SK-N-SH treated with all-trans-retinoic acid at 6 μM for 48 hours (cell line): ENCODE measurements around the gene DONSON.

ENCODE experiments used
- ATAC-seq: fragments of 200-7000 bp; cut with Tn5 transposase; 3 replicates; pipeline ENCODE4 v1.9.1; 2020; ENCODE audit warnings: mild to moderate bottlenecking, moderate library complexity
- ARNTL ChIP-seq: fragments of 450-650 bp; formaldehyde crosslinking; IDR thresholded peaks from 2 replicates; pipeline ENCODE4 v1.5.0; 2020; ENCODE audit warnings: low read depth, mild to moderate bottlenecking, moderate library complexity, borderline replicate concordance
- BACH2 ChIP-seq: fragments of 250-450 bp; sonication (Bioruptor Pico); IDR thresholded peaks from 2 replicates; pipeline ENCODE4 v1.9.0; 2021; ENCODE audit warnings: mild to moderate bottlenecking, borderline replicate concordance
- CREB5 ChIP-seq: fragments of 250-450 bp; sonication (Bioruptor Pico); IDR thresholded peaks from 2 replicates; pipeline ENCODE4 v1.5.1; 2020; ENCODE audit warnings: low read depth, mild to moderate bottlenecking, moderate library complexity
- ESRRG ChIP-seq: fragments of 250-450 bp; sonication (Bioruptor Pico); IDR thresholded peaks from 2 replicates; pipeline ENCODE4 v1.6.1; 2021; ENCODE audit warnings: mild to moderate bottlenecking
- GLIS3 ChIP-seq: fragments of 250-450 bp; sonication (Bioruptor Pico); IDR thresholded peaks from 2 replicates; pipeline ENCODE4 v1.5.0; 2020; ENCODE audit warnings: mild to moderate bottlenecking, moderate library complexity
- OSR1 ChIP-seq: fragments of 250-450 bp; sonication (Bioruptor Pico); IDR thresholded peaks from 2 replicates; pipeline ENCODE4 v1.8.0; 2022; ENCODE audit warnings: moderate library complexity, mild to moderate bottlenecking, inconsistent platforms
- PPARA ChIP-seq: fragments of 250-450 bp; sonication (Bioruptor Pico); IDR thresholded peaks from 2 replicates; pipeline ENCODE4 v1.5.0; 2020; ENCODE audit warnings: mild to moderate bottlenecking, borderline replicate concordance
- RARB ChIP-seq: fragments of 250-450 bp; sonication (Bioruptor Pico); IDR thresholded peaks from 2 replicates; pipeline ENCODE4 v1.8.0; 2021; ENCODE audit warnings: mild to moderate bottlenecking, moderate library complexity
- TOX ChIP-seq: fragments of 250-450 bp; sonication (Bioruptor Pico); IDR thresholded peaks from 2 replicates; pipeline ENCODE4 v1.8.0; 2021; ENCODE audit warnings: mild to moderate bottlenecking, moderate library complexity, borderline replicate concordance
- ZC3H10 ChIP-seq: fragments of 250-450 bp; sonication (Bioruptor Pico); IDR thresholded peaks from 2 replicates; pipeline ENCODE4 v1.5.1; 2021; ENCODE audit warnings: mild to moderate bottlenecking, moderate library complexity
- ZFP3 ChIP-seq: fragments of 250-450 bp; sonication (Bioruptor Pico); IDR thresholded peaks from 2 replicates; pipeline ENCODE4 v1.5.0; 2020; ENCODE audit warnings: mild to moderate bottlenecking, moderate library complexity
- ZFP30 ChIP-seq: fragments of 450-650 bp; formaldehyde crosslinking; IDR thresholded peaks from 2 replicates; pipeline ENCODE4 v1.5.0; 2022; ENCODE audit warnings: mild to moderate bottlenecking, moderate library complexity
- ZNF565 ChIP-seq: fragments of 450-650 bp; formaldehyde crosslinking; conservative IDR thresholded peaks from 2 replicates; pipeline ENCODE4 v1.5.0; 2020; ENCODE audit warnings: low read depth, mild to moderate bottlenecking, moderate library complexity
- ZNF70 ChIP-seq: fragments of 450-650 bp; formaldehyde crosslinking; IDR thresholded peaks from 2 replicates; pipeline ENCODE4 v1.5.0; 2020; ENCODE audit warnings: mild to moderate bottlenecking, moderate library complexity
- ZNF8 ChIP-seq: fragments of 450-650 bp; formaldehyde crosslinking; IDR thresholded peaks from 2 replicates; pipeline ENCODE4 v1.5.0; 2020; ENCODE audit warnings: mild to moderate bottlenecking, moderate library complexity

The DONSON gene

GRCh38 chr21:33541105-33541711 is 47.3 kb downstream of the DONSON start:
- ATAC-seq, result no peak

GRCh38 chr21:33540711-33541104 is 47.8 kb downstream of the DONSON start:
- TF ChIP-seq ESRRG (CRISPR knock-in tag) (no peak), ZFP3 (no peak)
- ATAC-seq, result no peak

More at GRCh38 chr21:33541105-33541711, 47.3 kb downstream of the DONSON start:
- no peak for TF ChIP-seq ZNF565 (CRISPR knock-in tag)
- no peak for TF ChIP-seq CREB5 (CRISPR knock-in tag)
- TF ChIP-seq ZNF8, result no peak
- no peak for TF ChIP-seq ZNF70 (CRISPR knock-in tag)
- TF ChIP-seq OSR1 (CRISPR knock-in tag), result no peak
- no peak for TF ChIP-seq ZC3H10 (CRISPR knock-in tag)

DNA sequence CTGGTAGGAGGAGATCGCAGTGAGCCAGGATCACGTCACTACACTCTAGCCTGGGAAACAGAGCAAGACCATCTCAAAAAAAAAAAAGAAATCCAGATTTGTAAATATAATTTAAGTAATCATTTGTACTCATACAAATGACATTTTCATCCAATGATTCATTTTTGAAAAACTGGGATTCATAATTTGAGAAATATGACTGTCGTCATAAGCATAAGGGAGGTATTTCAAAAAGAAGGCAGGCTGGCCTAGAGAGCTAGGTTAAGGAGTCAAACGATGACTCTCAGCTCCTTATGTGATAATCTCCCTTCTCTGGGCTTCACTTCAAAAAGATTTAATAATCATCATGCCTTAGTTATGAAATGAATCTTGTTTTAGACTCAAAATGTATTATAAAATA is 48.9 kb downstream of the DONSON start:
- no peak for ATAC-seq
- no peak for TF ChIP-seq PPARA (CRISPR knock-in tag)

- ATAC-seq, result no peak
- TF ChIP-seq ZNF8 (no peak), ZFP30 (CRISPR knock-in tag) (no peak), ARNTL (CRISPR knock-in tag) (no peak), CREB5 (CRISPR knock-in tag) (no peak), TOX (CRISPR knock-in tag) (no peak), OSR1 (CRISPR knock-in tag) (no peak), ZFP3 (no peak), RARB (no peak), BACH2 (no peak)
- TF ChIP-seq, all 23 proteins: peak for 0
These were observed 51.3 kb downstream of the DONSON start for GRCh38 chr21:33537212-33537611.

DNA sequence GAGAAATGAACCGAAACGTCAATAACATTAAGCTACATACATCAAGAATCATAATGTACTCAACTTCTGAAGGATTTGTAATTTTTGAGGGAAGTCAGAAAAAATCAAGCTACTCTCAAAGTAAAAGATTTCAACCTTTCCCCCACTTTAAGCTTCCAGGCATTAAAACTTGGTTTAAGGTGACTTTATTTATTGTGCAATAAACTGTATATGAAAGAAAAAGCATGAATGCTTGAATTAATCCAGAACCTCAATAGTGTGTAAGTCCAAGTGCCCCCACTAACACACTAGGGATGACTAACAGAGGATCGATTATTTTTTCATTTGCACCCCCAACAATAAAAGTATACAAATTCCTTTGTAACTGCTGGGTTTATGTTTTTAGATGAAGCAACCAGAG is 57.5 kb downstream of the DONSON start:
- no peak for TF ChIP-seq GLIS3 (CRISPR knock-in tag)
- no peak for TF ChIP-seq ESRRG (CRISPR knock-in tag)
- TF ChIP-seq BACH2, result no peak
- TF ChIP-seq PPARA (CRISPR knock-in tag), result no peak
- TF ChIP-seq TOX (CRISPR knock-in tag), result no peak
- no peak for ATAC-seq
